Stimulated activated naive B cell treated with anti-CD40 and anti-IgM and Interleukin-4, amounts not matched to agents 10 μg/mL and 1 μg/mL and 100 μg/mL, for 72 hours (primary cell): ENCODE measurements around the gene TMEM200B.
A peak's percentile ranks its signal among the peaks of the same experiment; 100 is the strongest.
"Not testable (repeated sequence)": the region's sequence is repeated elsewhere in the genome, so short reads cannot be mapped to it uniquely, and the experiment has no call there.

Experiments used
- ATAC-seq, 2 donors: fragments of 150-1000 bp; cut with Tn5 transposase; replicated peaks; 2 replicates each; pipeline ENCODE4 v1.10.0; 2021; ENCODE audit warnings: moderate library complexity in 1 of 2
- DNase-seq: peaks from one replicate; pipeline ENCODE4 v3.0.0; 2021
- H3K27ac Mint-ChIP-seq: one replicate; pipeline ENCODE4 v1.8.0; 2022; ENCODE audit warnings: mild to moderate bottlenecking, mixed read lengths
- H3K27me3 Mint-ChIP-seq, 2 donors: one replicate each; pipeline ENCODE4 v1.8.0; 2022; ENCODE audit warnings: mixed read lengths in 2 of 2
- H3K36me3 Mint-ChIP-seq, 2 donors: one replicate each; pipeline ENCODE4 v1.8.0; 2022; ENCODE audit warnings: mixed read lengths in 2 of 2, mild to moderate bottlenecking in 1 of 2
- H3K4me1 Mint-ChIP-seq, 2 donors: one replicate each; pipeline ENCODE4 v1.8.0; 2022; ENCODE audit warnings: mixed read lengths in 2 of 2, mild to moderate bottlenecking in 1 of 2
- H3K4me3 Mint-ChIP-seq, 2 donors: one replicate each; pipeline ENCODE4 v1.8.0; 2022; ENCODE audit warnings: mild to moderate bottlenecking in 2 of 2, mixed read lengths in 2 of 2, moderate library complexity in 1 of 2
- H3K9me3 Mint-ChIP-seq, 2 donors: one replicate each; pipeline ENCODE4 v1.8.0; 2022; ENCODE audit warnings: mixed read lengths in 2 of 2, mild to moderate bottlenecking in 1 of 2

TMEM200B gene

DNA sequence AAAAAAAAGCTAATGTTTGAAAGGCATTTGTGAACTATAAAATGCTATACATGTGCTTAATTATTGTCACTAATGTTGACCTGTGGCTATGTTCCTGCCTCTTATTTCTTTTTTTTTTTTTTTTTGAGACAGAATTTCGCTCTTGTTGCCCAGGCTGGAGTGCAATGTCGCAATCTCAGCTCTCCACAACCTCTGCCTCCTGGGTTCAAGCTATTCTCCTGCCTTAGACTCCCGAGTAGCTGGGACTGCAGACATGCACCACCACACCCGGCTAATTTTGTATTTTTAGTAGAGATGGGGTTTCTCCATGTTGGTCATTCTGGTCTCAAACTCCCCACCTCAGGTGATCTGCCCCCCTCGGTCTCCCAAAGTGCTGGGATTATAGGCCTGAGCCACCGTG lies 15.7 kb downstream of the TMEM200B start:
- H3K27ac Mint-ChIP-seq, result not testable (repeated sequence)
- H3K36me3 Mint-ChIP-seq, result peaks cover 15 to 31% of the 10 kb centered on the region in 2 donors

DNA sequence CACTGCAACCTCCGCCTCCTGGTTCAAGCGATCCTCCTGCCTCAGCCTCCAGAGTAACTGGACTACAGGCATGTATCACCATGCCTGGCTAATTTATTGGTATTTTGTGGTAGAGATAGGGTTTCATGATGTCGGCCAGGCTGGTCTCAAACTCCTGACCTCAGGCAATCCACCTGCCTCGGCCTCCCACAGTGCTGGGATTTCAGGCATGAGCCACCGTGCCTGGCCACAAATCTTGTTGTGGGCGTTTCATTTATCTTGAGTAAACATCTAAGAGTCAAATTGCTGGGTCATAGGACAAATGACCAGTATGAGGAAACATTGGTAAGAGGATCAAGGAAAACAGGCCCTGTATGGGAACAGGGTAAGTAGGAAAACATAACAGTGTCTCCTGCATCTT lies 17.9 kb downstream of the TMEM200B start:
- peak overlapping the region; percentile 42 for H3K27ac Mint-ChIP-seq
- no peak for ATAC-seq
- DNase-seq, result no peak
- no peaks in the 10 kb centered on the region for H3K27me3 Mint-ChIP-seq
- H3K4me1 Mint-ChIP-seq, result no peaks in the 10 kb centered on the region
- no peaks in the 10 kb centered on the region for H3K9me3 Mint-ChIP-seq
- no peak overlapping the region for H3K4me3 Mint-ChIP-seq
- peaks cover 17 to 31% of the 10 kb centered on the region in 2 donors for H3K36me3 Mint-ChIP-seq

More for the DNA sequence above, 15.7 kb downstream of the TMEM200B start:
- not testable (repeated sequence) for H3K9me3 Mint-ChIP-seq, H3K27me3 Mint-ChIP-seq, H3K4me3 Mint-ChIP-seq, ATAC-seq, H3K4me1 Mint-ChIP-seq, DNase-seq

DNA sequence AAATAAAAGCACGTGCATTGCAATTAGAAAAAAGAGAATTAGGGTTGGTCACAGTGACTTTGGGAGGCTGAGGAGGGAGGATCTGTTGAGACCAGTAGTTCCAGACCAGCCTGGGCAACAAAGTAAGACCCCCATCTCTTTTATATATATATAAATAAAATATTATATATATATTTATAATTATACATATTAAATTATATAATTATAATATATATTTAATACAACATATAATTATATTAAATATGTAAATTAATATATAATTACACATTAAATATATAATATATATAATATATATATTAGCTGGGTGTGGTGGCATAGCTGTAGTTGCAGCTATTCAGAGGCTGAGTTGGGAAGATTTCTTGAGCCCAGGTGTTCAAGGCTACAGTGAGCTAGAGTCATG lies 23.2 kb downstream of the TMEM200B start:
- Mint-ChIP-seq H3K36me3 (peaks cover 38 to 41% of the 10 kb centered on the region in 2 donors), H3K9me3 (no peaks in the 10 kb centered on the region), H3K4me3 (no peak overlapping the region), H3K4me1 (no peaks in the 10 kb centered on the region), H3K27ac (no peak overlapping the region), H3K27me3 (no peaks in the 10 kb centered on the region)
- ATAC-seq (no peak), DNase-seq (no peak)

DNA sequence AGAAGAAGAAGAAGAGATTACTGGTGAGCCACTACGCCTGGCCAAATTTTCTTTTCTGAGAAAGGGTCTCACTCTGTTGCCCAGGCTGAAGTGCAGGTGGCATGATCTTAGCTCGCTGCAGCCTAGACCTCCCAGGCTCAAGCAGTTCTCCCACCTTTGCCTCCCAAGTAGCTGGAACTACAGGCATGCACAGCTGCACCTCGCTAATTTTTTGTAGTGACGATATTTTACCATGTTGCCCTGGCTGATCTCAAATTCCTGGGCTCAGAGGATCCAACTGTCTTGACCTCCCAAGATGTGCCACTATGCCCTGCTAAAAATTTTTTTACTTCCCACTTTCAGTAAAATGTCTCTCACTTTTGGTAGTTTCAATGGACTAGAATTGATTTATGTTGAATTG lies 24.4 kb downstream of the TMEM200B start:
- no peak overlapping the region for H3K4me3 Mint-ChIP-seq
- no peak overlapping the region for H3K27ac Mint-ChIP-seq
- H3K4me1 Mint-ChIP-seq, result no peaks in the 10 kb centered on the region
- no peaks in the 10 kb centered on the region for H3K27me3 Mint-ChIP-seq
- DNase-seq, result no peak
- H3K9me3 Mint-ChIP-seq, result no peaks in the 10 kb centered on the region
- H3K36me3 Mint-ChIP-seq, result peaks cover 42 to 50% of the 10 kb centered on the region in 2 donors
- no peak for ATAC-seq

DNA sequence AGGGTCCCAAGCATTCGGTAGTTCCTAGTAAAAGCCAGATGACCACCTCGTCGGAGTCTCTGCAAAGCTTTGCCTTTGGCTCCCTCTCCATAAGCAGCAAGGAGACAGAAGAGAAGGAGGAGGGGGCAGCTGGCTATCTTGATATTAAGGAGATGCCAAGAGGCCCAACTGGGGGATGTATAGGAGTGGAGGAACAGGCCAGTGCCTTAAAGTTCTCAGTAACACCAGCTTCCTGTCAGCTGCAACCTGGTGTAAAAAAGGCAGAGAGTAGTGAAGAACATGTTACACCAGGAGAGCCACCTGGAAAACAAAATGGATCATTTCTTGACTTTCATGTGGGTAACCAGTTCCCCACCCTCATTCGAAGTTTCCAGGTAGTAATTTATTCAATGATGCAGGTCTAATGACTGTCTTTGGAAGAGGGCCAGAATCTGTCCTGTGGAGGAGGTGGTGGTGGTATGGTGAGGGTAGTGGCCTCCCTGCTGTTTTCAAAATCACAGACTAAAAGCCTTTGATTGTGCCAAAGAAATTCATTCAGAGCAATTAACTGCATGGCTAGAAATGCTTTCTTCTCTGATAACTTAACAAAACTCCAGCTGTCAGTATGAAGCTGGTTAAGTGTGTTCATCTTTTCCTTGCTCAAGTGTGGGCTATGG lies 27.3 kb downstream of the TMEM200B start:
- Mint-ChIP-seq H3K9me3 (peaks cover 0 to 2% of the 10 kb centered on the region in 2 donors), H3K4me1 (no peaks in the 10 kb centered on the region), H3K27ac (peak overlapping the region; percentile 16), H3K27me3 (no peaks in the 10 kb centered on the region), H3K36me3 (peaks cover 42 to 58% of the 10 kb centered on the region in 2 donors), H3K4me3 (no peak overlapping the region)
- ATAC-seq, result no peak
- DNase-seq, result no peak

DNA sequence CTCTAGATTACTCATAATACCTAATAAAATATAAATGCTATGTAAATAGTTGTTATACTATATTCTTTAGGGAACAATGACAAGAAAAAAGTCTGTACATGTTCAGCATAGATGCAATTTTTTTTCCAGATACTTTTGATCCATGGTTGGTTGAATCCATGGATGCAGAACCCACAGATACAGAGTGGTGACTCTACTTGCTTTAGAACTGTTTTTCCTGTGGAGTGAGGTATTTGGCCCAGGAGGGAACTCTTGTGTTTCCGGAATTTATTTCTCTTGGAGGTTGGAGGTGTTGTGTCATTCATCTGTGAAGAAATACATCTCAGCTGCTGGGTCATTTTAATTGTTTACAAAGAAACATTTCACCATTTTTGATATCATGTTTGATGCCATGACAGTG lies 28.7 kb downstream of the TMEM200B start:
- Mint-ChIP-seq H3K9me3 (peaks cover 0 to 2% of the 10 kb centered on the region in 2 donors), H3K4me3 (no peak overlapping the region), H3K36me3 (peaks cover 42 to 60% of the 10 kb centered on the region in 2 donors), H3K27me3 (no peaks in the 10 kb centered on the region), H3K27ac (no peak overlapping the region), H3K4me1 (no peaks in the 10 kb centered on the region)
- DNase-seq (no peak), ATAC-seq (no peak)

DNA sequence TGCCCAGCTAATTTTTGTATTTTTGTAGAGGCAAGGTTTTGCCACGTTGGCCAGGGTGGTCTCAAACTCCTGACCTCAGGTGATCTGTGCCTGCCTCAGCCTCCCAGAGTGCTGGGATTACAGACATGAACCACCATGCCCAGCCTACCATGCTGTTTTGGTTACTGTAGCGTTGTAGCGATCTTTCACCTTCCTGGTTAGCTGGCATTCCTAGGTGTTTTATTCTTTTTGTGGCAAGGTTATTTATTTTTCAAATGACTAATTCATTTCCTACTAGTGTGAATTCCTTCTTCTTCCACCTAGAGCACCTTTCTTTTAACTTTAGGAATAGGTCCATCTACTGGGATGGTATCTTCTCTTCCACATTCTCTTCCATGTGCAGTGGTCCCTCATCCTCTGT lies 29.3 kb downstream of the TMEM200B start:
- DNase-seq, result no peak
- ATAC-seq, result no peak
- Mint-ChIP-seq H3K4me1 (no peaks in the 10 kb centered on the region), H3K27ac (no peak overlapping the region), H3K4me3 (no peak overlapping the region), H3K9me3 (peaks cover 0 to 2% of the 10 kb centered on the region in 2 donors), H3K36me3 (peaks cover 40 to 60% of the 10 kb centered on the region in 2 donors), H3K27me3 (no peaks in the 10 kb centered on the region)

DNA sequence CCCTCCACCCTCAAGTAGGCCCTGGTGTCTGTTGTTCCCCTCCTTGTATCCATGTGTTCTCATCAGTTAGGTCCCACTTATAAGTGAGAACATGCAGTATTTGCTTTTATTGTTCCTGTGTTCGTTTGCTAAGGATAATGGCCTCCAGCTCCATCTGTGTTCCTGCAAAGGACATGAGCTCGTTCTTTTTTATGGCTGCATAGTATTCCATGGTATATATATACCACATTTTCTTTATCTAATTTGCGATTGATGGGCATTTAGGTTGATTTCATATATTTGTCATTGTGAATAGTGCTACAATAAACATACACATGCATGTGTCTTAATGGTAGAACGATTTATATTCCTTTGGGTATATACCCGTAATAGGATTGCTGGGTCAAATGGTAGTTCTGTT lies 31.0 kb downstream of the TMEM200B start:
- not testable (repeated sequence) for H3K9me3 Mint-ChIP-seq, H3K27me3 Mint-ChIP-seq, H3K4me1 Mint-ChIP-seq, DNase-seq, H3K4me3 Mint-ChIP-seq, H3K27ac Mint-ChIP-seq, ATAC-seq
- H3K36me3 Mint-ChIP-seq, result peaks cover 36 to 62% of the 10 kb centered on the region in 2 donors

DNA sequence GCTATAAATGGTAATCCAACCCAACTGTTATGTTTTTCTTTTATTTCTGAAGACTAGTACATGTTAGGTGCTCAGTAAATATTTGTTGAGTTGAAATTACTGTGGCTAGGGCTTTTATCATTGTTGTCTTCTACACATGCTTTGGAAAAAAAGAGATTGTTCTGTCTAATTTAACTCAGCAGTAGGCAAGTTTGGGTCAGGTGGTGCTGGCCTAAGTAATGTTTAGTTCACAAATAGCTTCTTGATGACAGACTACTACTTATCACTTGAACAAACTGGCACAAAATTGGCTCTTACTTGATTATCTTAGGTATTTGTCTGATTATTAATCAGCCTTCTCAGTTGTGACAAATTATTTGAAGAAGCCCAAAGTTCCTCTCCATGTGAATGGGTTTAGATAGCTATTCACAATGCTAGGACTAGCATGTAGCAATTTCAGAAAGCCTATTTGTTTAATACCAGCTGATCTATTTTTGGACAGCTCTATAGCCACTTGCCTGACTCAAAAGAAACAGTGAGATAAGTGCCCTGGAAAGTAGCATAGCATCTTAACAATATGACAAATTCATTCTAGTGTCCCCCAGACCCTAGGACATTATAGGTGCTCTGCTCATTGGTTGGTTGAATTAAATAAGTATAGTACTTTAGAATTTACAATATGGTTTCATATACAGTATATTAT lies 32.6 kb downstream of the TMEM200B start:
- Mint-ChIP-seq H3K4me1 (no peaks in the 10 kb centered on the region), H3K27me3 (no peaks in the 10 kb centered on the region), H3K4me3 (no peak overlapping the region), H3K9me3 (peaks cover 0 to 2% of the 10 kb centered on the region in 2 donors), H3K36me3 (peaks cover 30 to 50% of the 10 kb centered on the region in 2 donors), H3K27ac (no peak overlapping the region)
- ATAC-seq (no peak), DNase-seq (no peak)

DNA sequence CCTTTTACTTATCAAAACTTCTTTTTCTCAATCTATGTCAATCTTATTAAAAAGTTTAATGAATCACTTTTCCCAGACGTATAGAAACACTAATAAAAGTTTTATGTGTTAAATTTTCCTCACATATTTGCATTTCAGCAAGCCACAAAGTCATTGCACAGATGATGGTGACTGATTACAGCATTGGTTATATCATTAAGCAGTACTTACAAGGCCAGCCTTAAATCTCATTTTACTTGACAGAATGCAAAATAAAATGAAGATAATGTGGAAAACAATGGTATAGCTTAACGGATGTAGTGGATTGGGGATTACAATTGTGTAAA lies 39.5 kb downstream of the TMEM200B start:
- Mint-ChIP-seq H3K27ac (no peak overlapping the region), H3K4me3 (no peak overlapping the region), H3K4me1 (no peaks in the 10 kb centered on the region), H3K9me3 (no peaks in the 10 kb centered on the region), H3K27me3 (no peaks in the 10 kb centered on the region), H3K36me3 (peaks cover 13 to 17% of the 10 kb centered on the region in 2 donors)
- no peak for DNase-seq
- ATAC-seq, result no peak

DNA sequence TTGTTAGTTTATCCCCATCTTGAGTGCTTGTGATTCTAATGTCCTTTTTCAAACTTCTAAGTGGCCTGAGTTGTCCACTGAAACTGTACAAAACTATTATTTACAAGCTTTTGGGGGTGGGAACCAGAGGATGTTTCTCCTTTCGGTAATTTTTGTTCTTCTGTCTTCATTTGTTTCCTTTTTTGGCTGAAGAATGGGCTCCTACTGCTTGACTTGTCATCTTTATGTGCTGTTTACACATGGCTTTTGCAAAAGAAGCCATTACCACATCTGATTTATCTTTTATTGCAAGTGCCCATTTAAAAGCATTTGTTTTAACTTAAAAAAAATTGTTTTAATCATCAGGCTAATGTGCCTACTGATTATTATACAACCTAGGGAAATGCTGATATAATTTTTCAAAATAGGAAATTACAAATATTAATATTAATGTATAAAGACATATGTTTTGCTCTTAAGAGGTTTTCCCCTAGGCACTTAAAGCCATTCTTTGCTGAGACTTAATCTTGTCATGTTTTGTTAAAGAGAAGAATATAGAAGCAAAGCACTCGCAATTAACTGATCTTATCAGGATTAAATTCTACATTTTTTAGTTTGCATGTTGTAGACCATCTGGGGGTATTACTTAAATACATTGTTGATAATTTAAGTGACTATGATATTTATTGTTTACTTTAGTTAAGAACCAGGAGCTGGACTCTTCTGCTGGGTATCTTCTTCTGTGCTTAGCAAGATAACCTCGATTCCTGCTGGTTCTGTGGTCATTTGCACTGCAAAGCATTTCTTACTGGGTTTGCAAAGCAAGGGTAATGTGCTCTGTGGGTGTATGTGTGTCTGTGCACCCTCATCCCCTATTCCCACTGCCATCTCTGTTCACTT lies 40.1 kb downstream of the TMEM200B start:
- DNase-seq, result no peak
- H3K4me3 Mint-ChIP-seq, result no peak overlapping the region
- H3K9me3 Mint-ChIP-seq, result no peaks in the 10 kb centered on the region
- no peaks in the 10 kb centered on the region for H3K4me1 Mint-ChIP-seq
- peaks cover 13 to 15% of the 10 kb centered on the region in 2 donors for H3K36me3 Mint-ChIP-seq
- ATAC-seq, result no peak
- H3K27me3 Mint-ChIP-seq, result no peaks in the 10 kb centered on the region
- H3K27ac Mint-ChIP-seq, result no peak overlapping the region

DNA sequence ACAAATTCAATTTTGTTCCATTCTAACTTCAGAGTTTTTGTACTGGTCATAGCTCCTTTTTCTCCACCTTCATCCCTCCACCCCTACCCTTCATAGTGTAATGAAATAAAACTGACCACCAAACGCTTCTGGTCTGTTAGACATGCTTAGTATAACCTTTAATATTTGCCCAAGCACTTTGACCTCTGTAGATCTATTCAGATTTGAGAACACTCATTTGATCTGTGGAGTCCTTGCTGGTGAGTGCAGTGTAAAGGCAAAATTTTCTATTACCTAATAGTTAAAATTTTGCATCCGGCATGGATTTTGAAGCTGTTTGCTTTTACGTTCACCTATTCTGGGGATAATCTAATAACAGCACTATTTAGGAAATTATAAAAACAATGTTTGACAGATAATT lies 41.2 kb downstream of the TMEM200B start:
- Mint-ChIP-seq H3K27me3 (no peaks in the 10 kb centered on the region), H3K4me1 (no peaks in the 10 kb centered on the region), H3K9me3 (no peaks in the 10 kb centered on the region), H3K27ac (no peak overlapping the region), H3K4me3 (no peak overlapping the region), H3K36me3 (peaks cover 10 to 12% of the 10 kb centered on the region in 2 donors)
- DNase-seq (no peak), ATAC-seq (no peak)

DNA sequence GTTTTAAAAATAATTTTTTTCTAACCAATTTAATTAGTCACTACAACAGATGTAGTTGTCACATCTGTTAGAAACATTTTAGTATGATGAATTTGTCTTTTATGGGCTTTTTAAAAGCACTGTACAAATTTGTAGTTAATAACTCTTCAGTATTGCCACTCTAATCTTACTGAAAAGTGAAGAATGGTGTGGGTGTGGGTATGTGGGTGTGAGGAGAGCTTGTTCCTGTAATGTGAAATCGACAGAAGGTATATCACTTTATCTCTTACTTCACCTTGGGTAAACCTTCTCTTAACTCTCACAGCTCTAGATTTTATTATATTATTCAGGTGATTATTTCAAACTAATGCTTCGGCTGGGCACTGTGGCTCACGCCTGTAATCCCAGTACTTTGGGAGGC lies 42.5 kb downstream of the TMEM200B start:
- H3K4me1 Mint-ChIP-seq, result no peaks in the 10 kb centered on the region
- H3K4me3 Mint-ChIP-seq, result no peak overlapping the region
- no peak for ATAC-seq
- no peaks in the 10 kb centered on the region for H3K27me3 Mint-ChIP-seq
- no peaks in the 10 kb centered on the region for H3K9me3 Mint-ChIP-seq
- peak overlapping the region; percentile 56 for H3K27ac Mint-ChIP-seq
- DNase-seq, result no peak
- peaks cover 6 to 13% of the 10 kb centered on the region in 2 donors for H3K36me3 Mint-ChIP-seq

DNA sequence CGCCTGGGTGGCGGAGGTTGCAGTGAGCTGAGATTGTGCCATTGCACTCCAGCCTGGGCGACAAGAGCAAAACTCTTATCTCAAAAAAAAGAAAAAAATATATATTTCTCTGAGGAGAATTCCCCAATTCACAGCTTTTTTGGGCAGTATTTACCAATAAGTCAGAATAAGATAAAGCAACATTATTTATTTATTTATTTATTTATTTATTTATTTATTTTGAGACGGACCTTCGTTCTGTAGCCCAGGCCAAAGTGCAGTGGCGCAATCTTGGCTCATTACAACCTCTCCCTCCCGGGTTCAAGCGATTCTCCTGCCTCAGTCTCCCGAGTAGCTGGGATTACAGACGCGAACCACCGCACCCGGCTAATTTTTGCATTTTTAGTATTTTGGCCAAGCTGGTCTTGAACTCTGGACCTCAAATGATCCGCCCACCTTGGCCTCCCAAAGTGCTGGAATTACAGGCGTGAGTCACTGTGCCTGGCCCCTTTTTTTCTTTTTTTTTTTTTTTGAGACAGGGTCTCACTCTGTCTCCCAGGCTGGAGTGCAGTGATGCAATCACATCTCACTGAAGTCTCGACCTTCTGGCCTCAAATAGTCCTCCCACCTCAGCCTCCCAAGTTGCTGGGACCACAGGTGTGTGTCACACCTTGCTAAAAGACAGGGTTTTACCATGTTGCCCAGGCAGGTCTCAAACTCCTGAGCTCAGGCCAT lies 43.6 kb downstream of the TMEM200B start:
- H3K9me3 Mint-ChIP-seq, result not testable (repeated sequence)

More for the DNA sequence above, 43.6 kb downstream of the TMEM200B start:
- not testable (repeated sequence) for ATAC-seq, H3K4me3 Mint-ChIP-seq, DNase-seq, H3K27me3 Mint-ChIP-seq, H3K4me1 Mint-ChIP-seq, H3K27ac Mint-ChIP-seq
- H3K36me3 Mint-ChIP-seq, result peaks cover 8 to 17% of the 10 kb centered on the region in 2 donors
